Left ventricle myocardium inferior (tissue), 1 donor: Measurements from ENCODE around the gene C3orf49. TPM values are rescaled to one million over a fixed set of nuclear protein-coding genes. Genes with fewer than 3 reads are reported as not detected.

Experiments
- DNase-seq: peaks from one replicate; pipeline ENCODE4 v3.0.0-alpha.2; 2020
- H3K27ac ChIP-seq: fragments of 200-600 bp; replicated peaks from 2 replicates; pipeline ENCODE4 v1.8.0; 2021
- H3K27me3 ChIP-seq: fragments of 200-600 bp; 2 replicates; pipeline ENCODE4 v1.8.0; 2021; ENCODE audit warnings: low read depth
- H3K36me3 ChIP-seq: fragments of 200-600 bp; 2 replicates; pipeline ENCODE4 v1.8.0; 2021
- H3K4me1 ChIP-seq: fragments of 200-600 bp; 2 replicates; pipeline ENCODE4 v1.8.0; 2021
- H3K4me3 ChIP-seq: fragments of 200-600 bp; 2 replicates; pipeline ENCODE4 v1.8.0; 2021; ENCODE audit warnings: mild to moderate bottlenecking, moderate library complexity
- H3K9me3 ChIP-seq: fragments of 200-600 bp; replicated peaks from 2 replicates; pipeline ENCODE4 v1.8.0; 2021
- intact Hi-C: fragments of 100-400 bp; cut with micrococcal nuclease; formaldehyde crosslinking; loops from one replicate; pipeline ENCODE4 v1.11.0; 2022
- total RNA-seq: library from RNA; stranded (reverse); fragmentation: NEBNext Ultra II Directional; extraction: Animal tissue kit (Norgen Biotek cat#: 25700); gene quantifications from one replicate; pipeline ENCODE4 v1.2.1, GENCODE V29; 2021
- TF ChIP-seq, protein P1 (sequence below): fragments of 200-600 bp; IDR thresholded peaks from 2 replicates; pipeline ENCODE4 v1.8.0; 2021; ENCODE audit warnings: antibody characterized with exemption, mild to moderate bottlenecking, borderline replicate concordance
- donor health status: DM: no; HTN: yes; CAD: no; lungs with severe emphysema.

The C3orf49 gene
- total RNA-seq, 1 donor from 2014 or later: not detected

DNA sequence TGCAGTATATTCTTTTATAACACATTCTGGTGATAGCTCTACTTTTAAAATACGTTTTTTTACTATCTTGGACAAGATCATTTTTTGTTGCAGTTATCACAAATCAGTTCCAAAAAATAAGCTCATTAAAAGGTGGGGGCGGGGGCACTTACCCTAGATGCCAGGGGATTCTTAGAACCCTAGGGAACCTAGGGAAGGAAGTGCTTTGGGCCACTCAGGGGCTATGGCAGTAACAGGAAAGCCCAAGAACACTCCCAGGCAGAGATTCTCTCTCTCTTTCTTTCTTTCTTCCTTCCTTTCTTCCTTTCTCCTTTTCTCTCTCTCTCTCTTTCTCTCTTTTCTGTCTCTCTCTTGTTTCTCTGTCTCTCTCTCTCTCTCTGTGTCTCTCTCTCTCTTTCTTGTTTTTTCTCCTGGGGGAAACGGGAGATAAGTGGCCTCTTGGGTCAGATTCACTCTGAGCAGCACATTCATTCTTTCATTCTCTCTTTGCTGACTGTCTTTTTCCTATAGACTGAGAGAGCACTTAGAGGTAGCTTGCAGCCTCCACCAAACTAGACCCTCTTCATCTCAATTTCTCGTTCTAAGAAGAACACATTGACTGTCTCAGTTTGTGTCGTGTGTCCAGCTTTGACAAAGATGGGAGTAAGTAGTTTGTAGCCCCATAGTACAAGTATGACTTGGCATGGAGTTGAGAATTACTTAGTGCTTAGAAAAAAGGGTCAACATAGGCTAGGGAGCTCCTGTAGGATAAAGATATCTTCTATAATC, 76.5 kb downstream of the C3orf49 start:
- Histone ChIP-seq H3K36me3 (peaks cover 32% of the 10 kb centered on the region), H3K4me1 (peaks cover 44% of the 10 kb centered on the region), H3K27me3 (no peaks in the 10 kb centered on the region), H3K27ac (no peak overlapping the region), H3K9me3 (no peaks in the 10 kb centered on the region), H3K4me3 (no peak overlapping the region)
- TF ChIP-seq, protein P1, sequence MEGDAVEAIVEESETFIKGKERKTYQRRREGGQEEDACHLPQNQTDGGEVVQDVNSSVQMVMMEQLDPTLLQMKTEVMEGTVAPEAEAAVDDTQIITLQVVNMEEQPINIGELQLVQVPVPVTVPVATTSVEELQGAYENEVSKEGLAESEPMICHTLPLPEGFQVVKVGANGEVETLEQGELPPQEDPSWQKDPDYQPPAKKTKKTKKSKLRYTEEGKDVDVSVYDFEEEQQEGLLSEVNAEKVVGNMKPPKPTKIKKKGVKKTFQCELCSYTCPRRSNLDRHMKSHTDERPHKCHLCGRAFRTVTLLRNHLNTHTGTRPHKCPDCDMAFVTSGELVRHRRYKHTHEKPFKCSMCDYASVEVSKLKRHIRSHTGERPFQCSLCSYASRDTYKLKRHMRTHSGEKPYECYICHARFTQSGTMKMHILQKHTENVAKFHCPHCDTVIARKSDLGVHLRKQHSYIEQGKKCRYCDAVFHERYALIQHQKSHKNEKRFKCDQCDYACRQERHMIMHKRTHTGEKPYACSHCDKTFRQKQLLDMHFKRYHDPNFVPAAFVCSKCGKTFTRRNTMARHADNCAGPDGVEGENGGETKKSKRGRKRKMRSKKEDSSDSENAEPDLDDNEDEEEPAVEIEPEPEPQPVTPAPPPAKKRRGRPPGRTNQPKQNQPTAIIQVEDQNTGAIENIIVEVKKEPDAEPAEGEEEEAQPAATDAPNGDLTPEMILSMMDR: no peak
- DNase-seq: no peak
- intact Hi-C loops: no loop called here

DNA sequence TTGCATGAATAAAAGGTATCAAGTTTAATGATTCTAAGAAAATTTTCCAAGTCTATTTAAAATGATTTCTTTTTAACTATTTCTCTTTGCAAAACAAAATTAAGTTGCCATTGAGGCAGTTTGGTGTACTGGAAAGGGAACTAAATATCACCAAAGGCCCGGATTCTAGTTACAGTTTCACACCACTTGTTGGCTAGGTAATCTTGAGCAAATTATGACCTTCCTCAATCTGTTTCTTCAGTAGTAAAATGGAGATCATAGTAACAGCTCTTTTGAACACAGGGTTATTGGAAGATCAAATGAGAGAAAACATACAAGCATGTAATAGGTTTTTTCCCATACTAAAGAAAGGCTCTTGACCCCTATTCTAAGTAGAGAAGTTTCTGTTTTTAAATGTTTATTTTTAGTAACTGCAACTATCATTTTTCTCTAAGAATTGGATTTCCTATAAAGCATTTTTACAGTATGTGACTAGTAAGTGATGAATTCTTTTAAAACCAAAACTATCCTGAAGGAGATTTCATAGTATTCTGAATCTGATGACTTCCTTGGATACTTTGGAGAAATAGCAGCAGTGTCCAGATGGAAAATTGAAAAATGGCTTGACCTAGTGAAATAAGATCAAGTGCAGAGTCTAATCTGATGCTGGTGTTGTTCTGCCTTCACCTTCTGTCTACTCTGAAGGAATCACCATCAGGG, 77.4 kb downstream of the C3orf49 start:
- peaks cover 44% of the 10 kb centered on the region for H3K4me1 ChIP-seq
- no peaks in the 10 kb centered on the region for H3K27me3 ChIP-seq
- intact Hi-C loops: no loop called here
- peaks cover 26% of the 10 kb centered on the region for H3K36me3 ChIP-seq
- TF ChIP-seq, protein P1: no peak
- H3K9me3 ChIP-seq: no peaks in the 10 kb centered on the region
- no peak for DNase-seq
- no peak overlapping the region for H3K4me3 ChIP-seq
- H3K27ac ChIP-seq: no peak overlapping the region

Other genes with a start within 250 kb of the C3orf49 start
- gene SNTN, start 166.6 kb upstream of the C3orf49 start, total RNA-seq: not detected
- gene THOC7, start 44.5 kb downstream of the C3orf49 start, total RNA-seq: 79.4 TPM
- gene ATXN7, start 44.6 kb downstream of the C3orf49 start, total RNA-seq: 12.1 TPM
- gene SCAANT1, start 93.1 kb downstream of the C3orf49 start, total RNA-seq: not detected
- 78.3 TPM for gene PSMD6, start 204.2 kb downstream of the C3orf49 start, total RNA-seq